Measurements from ENCODE around the gene ADGRB3.

DNA sequence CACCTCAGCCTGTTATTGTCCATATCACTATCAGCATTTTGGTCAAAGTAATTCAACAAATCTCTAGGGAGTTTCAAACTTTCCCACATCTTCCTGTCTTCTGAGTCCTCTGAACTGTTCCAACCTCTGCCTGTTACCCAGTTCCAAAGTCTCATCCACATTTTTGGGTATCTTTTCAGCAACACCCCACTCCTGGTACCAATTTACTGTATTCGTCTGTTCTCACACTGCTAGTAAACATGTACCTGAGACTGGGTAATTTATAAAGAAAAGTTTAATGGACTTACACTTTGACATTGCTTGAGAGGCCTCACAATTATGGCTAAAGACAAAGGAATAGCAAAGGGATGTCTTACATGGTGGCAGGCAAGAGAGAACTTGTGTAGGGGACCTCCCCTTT, 224.2 kb downstream of the ADGRB3 start:
- TF ChIP-seq, protein P1, sequence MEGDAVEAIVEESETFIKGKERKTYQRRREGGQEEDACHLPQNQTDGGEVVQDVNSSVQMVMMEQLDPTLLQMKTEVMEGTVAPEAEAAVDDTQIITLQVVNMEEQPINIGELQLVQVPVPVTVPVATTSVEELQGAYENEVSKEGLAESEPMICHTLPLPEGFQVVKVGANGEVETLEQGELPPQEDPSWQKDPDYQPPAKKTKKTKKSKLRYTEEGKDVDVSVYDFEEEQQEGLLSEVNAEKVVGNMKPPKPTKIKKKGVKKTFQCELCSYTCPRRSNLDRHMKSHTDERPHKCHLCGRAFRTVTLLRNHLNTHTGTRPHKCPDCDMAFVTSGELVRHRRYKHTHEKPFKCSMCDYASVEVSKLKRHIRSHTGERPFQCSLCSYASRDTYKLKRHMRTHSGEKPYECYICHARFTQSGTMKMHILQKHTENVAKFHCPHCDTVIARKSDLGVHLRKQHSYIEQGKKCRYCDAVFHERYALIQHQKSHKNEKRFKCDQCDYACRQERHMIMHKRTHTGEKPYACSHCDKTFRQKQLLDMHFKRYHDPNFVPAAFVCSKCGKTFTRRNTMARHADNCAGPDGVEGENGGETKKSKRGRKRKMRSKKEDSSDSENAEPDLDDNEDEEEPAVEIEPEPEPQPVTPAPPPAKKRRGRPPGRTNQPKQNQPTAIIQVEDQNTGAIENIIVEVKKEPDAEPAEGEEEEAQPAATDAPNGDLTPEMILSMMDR (IDR thresholded peaks at IDR 0.05) = no peak
- TF ChIP-seq POLR2AphosphoS5 (IDR thresholded peaks at IDR 0.05) = no peak
- no peak for TF ChIP-seq POLR2A (IDR thresholded peaks at IDR 0.05)
- TF ChIP-seq EP300 (IDR thresholded peaks at IDR 0.05) = no peak
